Urinary bladder (tissue), 4 donors: ENCODE measurements around the gene BIRC5. TPM values are rescaled to one million over a fixed set of nuclear protein-coding genes. Genes with fewer than 3 reads are reported as not detected.
A peak's percentile ranks its signal among the peaks of the same experiment; 100 is the strongest.

Source experiments
- DNase-seq: peaks from one replicate; pipeline ENCODE4 v3.0.0-alpha.2; 2015; ENCODE audit errors: extremely low spot score
- H3K27ac ChIP-seq: one replicate; pipeline ENCODE4 v1.5.1; 2013; ENCODE audit warnings: low read depth, mild to moderate bottlenecking, moderate library complexity
- H3K36me3 ChIP-seq: one replicate; pipeline ENCODE4 v1.6.1; 2013; ENCODE audit warnings: mild to moderate bottlenecking, moderate library complexity; ENCODE audit not compliant: insufficient read depth
- H3K4me1 ChIP-seq: one replicate; pipeline ENCODE4 v1.6.1; 2013; ENCODE audit warnings: mild to moderate bottlenecking, moderate library complexity; ENCODE audit not compliant: insufficient read depth
- H3K4me3 ChIP-seq: one replicate; pipeline ENCODE4 v1.5.1; 2013; ENCODE audit warnings: low read depth, low read length
- WGBS: extraction: QIAGEN DNeasy Blood & Tissue Kit; methylation state at CpG from one replicate; pipeline ENCODE4 v1.1.7; 2013; 5-methylcytosine and 5-hydroxymethylcytosine counted together
- polyA plus RNA-seq: library from polyadenylated mRNA; stranded (reverse); fragments of 200-250 nt; gene quantifications from one replicate; pipeline ENCODE4 v1.2.3, GENCODE V29; 2013
- total RNA-seq: library from RNA; depleted of rRNA; stranded (reverse); fragments of >200 nt; gene quantifications from one replicate; pipeline ENCODE4 v1.2.3, GENCODE V29; 2014
- donor health status: healthy with polysubstance abuse.
- donor health status: healthy.

BIRC5 gene
- total and polyA plus RNA-seq, 2 donors = 0.49 to 19.7 TPM

- DNase-seq = no peak
- H3K4me3 ChIP-seq = no peak overlapping the region
- H3K36me3 ChIP-seq = no peaks in the 10 kb centered on the region
- H3K4me1 ChIP-seq = no peaks in the 10 kb centered on the region
- WGBS = 78% methylated on average over 14 of the region's 14 CpGs
- H3K27ac ChIP-seq = no peak overlapping the region
Measured at GRCh38 chr17:78255953-78256706, 42.1 kb downstream of the BIRC5 start.

- no peaks in the 10 kb centered on the region for H3K36me3 ChIP-seq
- H3K4me1 ChIP-seq = no peaks in the 10 kb centered on the region
- WGBS = 62% methylated on average over 18 of the region's 18 CpGs
- H3K27ac ChIP-seq = no peak overlapping the region
- no peak overlapping the region for H3K4me3 ChIP-seq
- no peak for DNase-seq
Measured at GRCh38 chr17:78256707-78257591, 42.9 kb downstream of the BIRC5 start.

- H3K4me3 ChIP-seq = no peak overlapping the region
- H3K4me1 ChIP-seq = no peaks in the 10 kb centered on the region
- 66% methylated on average over 16 of the region's 16 CpGs for WGBS
- H3K36me3 ChIP-seq = no peaks in the 10 kb centered on the region
- no peak for DNase-seq
- H3K27ac ChIP-seq = no peak overlapping the region
Measured at GRCh38 chr17:78257810-78258322, 43.8 kb downstream of the BIRC5 start.

GRCh38 chr17:78258323-78259191 lies 44.5 kb downstream of the BIRC5 start:
- no peak overlapping the region for H3K4me3 ChIP-seq
- DNase-seq = no peak
- H3K4me1 ChIP-seq = no peaks in the 10 kb centered on the region
- no peaks in the 10 kb centered on the region for H3K36me3 ChIP-seq
- WGBS = 33% methylated on average over 23 of the region's 23 CpGs
- H3K27ac ChIP-seq = no peak overlapping the region

- Histone ChIP-seq H3K4me1 (no peaks in the 10 kb centered on the region), H3K27ac (no peak overlapping the region), H3K4me3 (no peak overlapping the region), H3K36me3 (no peaks in the 10 kb centered on the region)
- 76% methylated on average over 10 of the region's 10 CpGs for WGBS
- no peak for DNase-seq
Measured at GRCh38 chr17:78259192-78259554, 45.1 kb downstream of the BIRC5 start.

- no peaks in the 10 kb centered on the region for H3K4me1 ChIP-seq
- DNase-seq = no peak
- no peaks in the 10 kb centered on the region for H3K36me3 ChIP-seq
- H3K4me3 ChIP-seq = no peak overlapping the region
- WGBS = 51% methylated on average over 23 of the region's 23 CpGs
- H3K27ac ChIP-seq = peak overlapping the region; percentile 39
Measured at GRCh38 chr17:78263063-78263735, 49.1 kb downstream of the BIRC5 start.

GRCh38 chr17:78263736-78264340 lies 49.8 kb downstream of the BIRC5 start:
- 94% methylated on average over 9 of the region's 9 CpGs for WGBS
- DNase-seq = no peak
- H3K4me3 ChIP-seq = no peak overlapping the region
- H3K36me3 ChIP-seq = no peaks in the 10 kb centered on the region
- no peak overlapping the region for H3K27ac ChIP-seq
- H3K4me1 ChIP-seq = no peaks in the 10 kb centered on the region

- no peaks in the 10 kb centered on the region for H3K36me3 ChIP-seq
- H3K4me3 ChIP-seq = no peak overlapping the region
- H3K4me1 ChIP-seq = no peaks in the 10 kb centered on the region
- no peak for DNase-seq
- H3K27ac ChIP-seq = no peak overlapping the region
- 73% methylated on average over 5 of the region's 5 CpGs for WGBS
Measured at GRCh38 chr17:78264590-78264989, 50.5 kb downstream of the BIRC5 start.

- Histone ChIP-seq H3K27ac (no peak overlapping the region), H3K4me3 (no peak overlapping the region), H3K4me1 (no peaks in the 10 kb centered on the region), H3K36me3 (no peaks in the 10 kb centered on the region)
- no peak for DNase-seq
- 93% methylated on average over 10 of the region's 10 CpGs for WGBS
Measured at GRCh38 chr17:78265121-78265520, 51.1 kb downstream of the BIRC5 start.

GRCh38 chr17:78266231-78266631 lies 52.2 kb downstream of the BIRC5 start:
- no peak for DNase-seq
- no peak overlapping the region for H3K27ac ChIP-seq
- H3K4me3 ChIP-seq = no peak overlapping the region
- no peaks in the 10 kb centered on the region for H3K36me3 ChIP-seq
- H3K4me1 ChIP-seq = no peaks in the 10 kb centered on the region
- 85% methylated on average over 6 of the region's 6 CpGs for WGBS

- Histone ChIP-seq H3K4me1 (no peaks in the 10 kb centered on the region), H3K27ac (no peak overlapping the region), H3K36me3 (no peaks in the 10 kb centered on the region), H3K4me3 (no peak overlapping the region)
- DNase-seq = no peak
- 94% methylated on average over 9 of the region's 9 CpGs for WGBS
Measured at GRCh38 chr17:78266771-78267170, 52.7 kb downstream of the BIRC5 start.

GRCh38 chr17:78267253-78268073 lies 53.4 kb downstream of the BIRC5 start:
- no peak overlapping the region for H3K4me3 ChIP-seq
- no peak for DNase-seq
- no peaks in the 10 kb centered on the region for H3K4me1 ChIP-seq
- 80% methylated on average over 26 of the region's 26 CpGs for WGBS
- H3K36me3 ChIP-seq = no peaks in the 10 kb centered on the region
- H3K27ac ChIP-seq = peak overlapping the region; percentile 28
